Astrocyte of the spinal cord (primary cell): Measurements from ENCODE around the gene FUT6.

Source experiments
- DNase-seq: peaks from one replicate; pipeline ENCODE4 v3.0.0; 2011; ENCODE audit warnings: low read depth, low spot score
- H3K4me3 ChIP-seq: 2 replicates; pipeline ENCODE4 v1.5.1; 2011; ENCODE audit warnings: low read depth, mild to moderate bottlenecking, low read length, moderate library complexity
- CTCF ChIP-seq: IDR thresholded peaks from 2 replicates; pipeline ENCODE4 v1.5.1; 2012; ENCODE audit warnings: low read depth, mild to moderate bottlenecking, low read length, inconsistent platforms
- in situ Hi-C: cut with HindIII; loops from 2 replicates; pipeline ENCODE4 v1.10.0; 2017; ENCODE audit warnings: low sequenced_read_pairs

The FUT6 gene

DNA sequence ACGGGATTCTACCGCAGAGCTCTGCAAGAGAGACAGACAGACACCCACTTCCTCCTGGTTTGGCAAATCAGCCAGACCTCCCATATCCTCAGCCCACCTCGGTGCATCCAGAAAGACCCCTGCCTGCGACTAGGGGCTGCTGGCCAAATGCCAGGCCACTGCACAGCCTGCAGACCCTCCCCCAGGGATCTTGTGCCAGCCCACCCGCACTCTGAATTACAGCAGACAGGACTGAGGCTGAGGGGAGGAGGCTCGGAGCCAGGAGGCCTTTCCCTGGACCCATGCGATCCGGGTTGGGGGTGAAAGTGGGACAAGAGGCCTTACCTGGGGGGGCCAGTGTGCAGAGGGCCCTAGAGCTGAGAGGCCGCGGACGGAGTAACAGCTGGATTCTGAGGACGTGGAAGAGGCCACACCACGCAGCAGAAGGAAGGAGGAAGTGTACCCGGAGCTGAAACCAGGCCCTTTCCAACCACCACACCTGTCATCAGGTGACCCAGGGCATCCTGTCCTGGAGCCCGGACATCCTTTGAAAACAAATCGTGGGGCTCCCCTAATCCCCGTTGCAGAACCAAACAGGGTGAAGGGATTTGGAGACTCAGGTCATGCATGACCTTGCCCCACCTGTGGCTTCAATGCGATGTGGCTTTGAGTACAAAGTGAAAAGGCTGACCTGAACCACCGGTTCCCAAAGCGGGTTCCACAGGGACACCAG lies 993 bp downstream of the FUT6 start:
- no peak for DNase-seq
- no peak for TF ChIP-seq CTCF
- H3K4me3 ChIP-seq: no peak overlapping the region
- in situ Hi-C loops: no loop called here

DNA sequence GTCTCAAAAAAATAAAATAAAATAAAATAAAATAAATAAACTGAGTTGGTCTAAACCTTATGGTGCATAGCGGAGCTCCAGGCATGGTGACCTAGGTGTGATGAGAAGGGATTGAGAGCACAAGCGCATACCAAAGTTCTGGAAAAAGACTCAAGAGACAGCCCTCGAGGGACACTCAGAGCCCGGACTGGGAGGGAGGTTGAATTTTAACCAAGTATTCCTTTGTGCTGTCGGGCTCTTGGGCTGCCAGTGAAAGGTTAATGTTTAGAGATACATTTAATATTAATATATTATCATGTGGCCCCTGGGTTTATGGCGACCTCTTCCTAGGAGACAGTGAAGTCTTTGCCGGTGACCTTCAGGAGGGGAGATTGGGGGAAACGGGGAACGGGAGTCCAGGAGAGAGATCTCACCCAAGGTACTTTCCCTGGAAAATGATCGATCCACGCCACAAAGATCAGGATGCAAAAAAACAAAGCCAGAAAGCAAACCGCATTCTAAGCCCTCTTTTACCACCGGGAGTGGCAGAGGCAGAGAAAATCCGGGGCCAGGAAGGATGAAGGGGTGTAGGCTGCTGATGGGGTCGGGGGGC lies 1.6 kb downstream of the FUT6 start:
- in situ Hi-C loops: no loop called here
- no peak overlapping the region for H3K4me3 ChIP-seq
- no peak for DNase-seq
- no peak for TF ChIP-seq CTCF

- DNase-seq: no peak
- in situ Hi-C loops: no loop called here
- TF ChIP-seq CTCF: no peak
Observed at GRCh38 chr19:5832527-5833216, 6.8 kb downstream of the FUT6 start.

DNA sequence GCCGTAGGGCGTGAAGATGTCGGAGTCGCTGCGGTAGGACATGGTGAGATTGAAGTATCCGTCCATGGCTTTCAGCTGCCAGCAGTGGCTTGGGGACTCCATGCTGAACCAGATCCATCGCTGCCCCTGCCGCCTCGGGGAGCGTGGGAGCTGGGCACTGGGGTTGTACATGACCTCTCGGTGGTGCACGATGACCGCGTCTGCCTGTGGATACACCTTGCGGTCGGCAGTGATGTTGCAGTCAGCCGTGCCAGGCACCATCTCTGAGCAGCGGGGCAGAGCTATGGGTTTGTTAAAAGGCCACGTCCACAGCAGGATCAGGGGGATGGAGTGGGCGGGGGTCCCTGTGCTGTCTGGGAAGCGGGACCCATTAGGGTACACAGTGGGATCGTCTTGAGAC lies 7.4 kb downstream of the FUT6 start:
- no peak overlapping the region for H3K4me3 ChIP-seq
- in situ Hi-C loops: no loop called here
- DNase-seq: no peak
- no peak for TF ChIP-seq CTCF

More at GRCh38 chr19:5832527-5833216, 6.8 kb downstream of the FUT6 start:
- no peak overlapping the region for H3K4me3 ChIP-seq

GRCh38 chr19:5831159-5831558 lies 8.3 kb downstream of the FUT6 start:
- in situ Hi-C loops: no loop called here

More at GRCh38 chr19:5831159-5831558, 8.3 kb downstream of the FUT6 start:
- DNase-seq: no peak
- H3K4me3 ChIP-seq: no peak overlapping the region
- no peak for TF ChIP-seq CTCF
